IMR-90 (cell line): ENCODE measurements around the gene CTBP1. TPM values are rescaled to one million over a fixed set of nuclear protein-coding genes. Genes with fewer than 3 reads are reported as not detected.

Experiments used
- ATAC-seq: fragments of 200-7000 bp; cut with Tn5 transposase; 2 replicates; pipeline ENCODE4 v1.9.1; 2020; ENCODE audit warnings: low read depth, mild to moderate bottlenecking, moderate library complexity
- BruUV-seq: library from RNA; stranded (reverse); fragments of 400-500 nt; replicated peaks from 2 replicates; lab custom pipeline; 2021; lab: Mats Ljungman, UMichigan
- CTCF ChIA-PET: fragments of 300-600 bp; formaldehyde crosslinking; extraction: SDS; loops from one replicate; lab custom pipeline; 2021; ENCODE audit warnings: antibody characterized with exemption; lab: Yijun Ruan, JAX
- POLR2A ChIA-PET: fragments of 300-600 bp; sonication (Branson Sonifier 250); formaldehyde crosslinking; loops from one replicate; lab custom pipeline; 2022; ENCODE audit warnings: antibody characterized with exemption; ENCODE audit not compliant: unreplicated experiment; lab: Charles Lee
- DNase-seq: peaks from one replicate; pipeline ENCODE4 v3.0.0; 2013
- H2AFZ ChIP-seq: replicated peaks from 2 replicates; pipeline ENCODE3; 2013; ENCODE audit warnings: low read length, mild to moderate bottlenecking; ENCODE audit not compliant: poor library complexity
- H2AK5ac ChIP-seq: 2 replicates; pipeline ENCODE4 v1.6.1; 2013; ENCODE audit warnings: low read depth, low read length, inconsistent platforms
- H2AK9ac ChIP-seq: replicated peaks from 2 replicates; pipeline ENCODE3; 2013; ENCODE audit warnings: mild to moderate bottlenecking, low read depth, low read length, moderate library complexity; ENCODE audit not compliant: poor library complexity
- H2BK120ac ChIP-seq: 2 replicates; pipeline ENCODE4 v1.6.1; 2013; ENCODE audit warnings: low read depth, low read length, inconsistent platforms
- H2BK15ac ChIP-seq: 3 replicates; pipeline ENCODE4 v1.6.1; 2013; ENCODE audit warnings: low read depth, low read length, inconsistent platforms
- H2BK20ac ChIP-seq: 2 replicates; pipeline ENCODE4 v1.6.1; 2013; ENCODE audit warnings: low read depth, mild to moderate bottlenecking, inconsistent platforms, low read length, moderate library complexity
- H2BK5ac ChIP-seq: 2 replicates; pipeline ENCODE4 v1.6.1; 2013; ENCODE audit warnings: mild to moderate bottlenecking, low read depth, low read length, inconsistent platforms; ENCODE audit not compliant: poor library complexity, severe bottlenecking
- H3K14ac ChIP-seq: replicated peaks from 2 replicates; pipeline ENCODE4 v1.6.1; 2013; ENCODE audit warnings: low read depth, low read length, inconsistent platforms
- H3K18ac ChIP-seq: 2 replicates; pipeline ENCODE4 v1.6.1; 2013; ENCODE audit warnings: low read depth, low read length, control low read depth
- H3K23ac ChIP-seq: 2 replicates; pipeline ENCODE4 v1.6.1; 2013; ENCODE audit warnings: low read depth, low read length, inconsistent platforms
- H3K27ac ChIP-seq: 2 replicates; pipeline ENCODE4 v1.5.1; 2013; ENCODE audit warnings: mild to moderate bottlenecking, control low read depth, low read length; ENCODE audit not compliant: insufficient read depth
- H3K27me3 ChIP-seq: 2 replicates; pipeline ENCODE4 v1.6.1; 2013; ENCODE audit warnings: low read length; ENCODE audit not compliant: control insufficient read depth, insufficient read depth
- H3K36me3 ChIP-seq: 2 replicates; pipeline ENCODE4 v1.6.1; 2013; ENCODE audit warnings: low read length, mixed read lengths; ENCODE audit not compliant: control insufficient read depth, insufficient read depth
- H3K4ac ChIP-seq: 2 replicates; pipeline ENCODE4 v1.6.1; 2013; ENCODE audit warnings: low read depth, low read length, inconsistent platforms
- H3K4me1 ChIP-seq: 2 replicates; pipeline ENCODE4 v1.6.1; 2013; ENCODE audit warnings: low read length, mixed read lengths; ENCODE audit not compliant: control insufficient read depth, insufficient read depth
- H3K4me2 ChIP-seq: 2 replicates; pipeline ENCODE4 v1.6.1; 2013; ENCODE audit warnings: low read depth, mild to moderate bottlenecking, control low read depth, low read length, moderate library complexity
- H3K4me3 ChIP-seq: 2 replicates; pipeline ENCODE4 v1.5.1; 2013; ENCODE audit warnings: low read depth, mild to moderate bottlenecking, control low read depth, low read length, moderate library complexity; ENCODE audit not compliant: insufficient read depth
- H3K56ac ChIP-seq: 2 replicates; pipeline ENCODE4 v1.6.1; 2013; ENCODE audit warnings: low read length, inconsistent platforms; ENCODE audit not compliant: insufficient read depth; ENCODE audit errors: extremely low read depth
- H3K79me1 ChIP-seq, 2 experiments: 2 replicates each; pipeline ENCODE4 v1.6.1; 2013; ENCODE audit warnings: low read length in 2 of 2, inconsistent platforms in 1 of 2, low read depth in 1 of 2
- H3K9ac ChIP-seq: 2 replicates; pipeline ENCODE4 v1.6.1; 2013; ENCODE audit warnings: low read depth, low read length, control low read depth
- H3K9me1 ChIP-seq: 2 replicates; pipeline ENCODE4 v1.6.1; 2013; ENCODE audit warnings: low read length, inconsistent platforms; ENCODE audit not compliant: insufficient read depth
- H3K9me3 ChIP-seq: 2 replicates; pipeline ENCODE4 v1.6.1; 2013; ENCODE audit warnings: low read length; ENCODE audit not compliant: control insufficient read depth, insufficient read depth
- H4K20me1 ChIP-seq: 2 replicates; pipeline ENCODE4 v1.6.1; 2013; ENCODE audit warnings: low read length, inconsistent platforms; ENCODE audit not compliant: insufficient read depth
- H4K5ac ChIP-seq: 2 replicates; pipeline ENCODE4 v1.6.1; 2013; ENCODE audit warnings: mild to moderate bottlenecking, low read depth, low read length, control low read depth
- H4K8ac ChIP-seq, 2 experiments: 2 replicates each; pipeline ENCODE4 v1.6.1; 2013; ENCODE audit warnings: low read depth in 2 of 2, low read length in 2 of 2, control low read depth in 1 of 2, inconsistent platforms in 1 of 2
- H4K91ac ChIP-seq: 2 replicates; pipeline ENCODE4 v1.6.1; 2013; ENCODE audit warnings: low read depth, low read length, inconsistent platforms; ENCODE audit not compliant: insufficient read depth
- BHLHE40 ChIP-seq: fragments of 150-350 bp; IDR thresholded peaks from 2 replicates; pipeline ENCODE4 v1.6.1; 2016; ENCODE audit warnings: mild to moderate bottlenecking, low read depth, low read length
- CEBPB ChIP-seq: IDR thresholded peaks from 2 replicates; pipeline ENCODE4 v1.6.1; 2012; ENCODE audit warnings: low read depth, low read length, improper control_type of control experiment
- CHD1 ChIP-seq: IDR thresholded peaks from 2 replicates; pipeline ENCODE4 v1.6.1; 2012; ENCODE audit warnings: low read depth, low read length, improper control_type of control experiment
- CTCF ChIP-seq: conservative IDR thresholded peaks from 2 replicates; pipeline ENCODE4 v1.5.1; 2012; ENCODE audit warnings: mild to moderate bottlenecking, low read depth, low read length, improper control_type of control experiment
- FOS ChIP-seq: fragments of 150-350 bp; IDR thresholded peaks from 2 replicates; pipeline ENCODE4 v1.6.1; 2016; ENCODE audit warnings: low read depth, low read length
- MAFK ChIP-seq: IDR thresholded peaks from 2 replicates; pipeline ENCODE4 v1.6.1; 2012; ENCODE audit warnings: low read depth, low read length, improper control_type of control experiment
- MXI1 ChIP-seq: IDR thresholded peaks from 2 replicates; pipeline ENCODE4 v1.6.1; 2012; ENCODE audit warnings: low read depth, mild to moderate bottlenecking, low read length, moderate library complexity, borderline replicate concordance
- NFE2L2 ChIP-seq: fragments of 150-350 bp; IDR thresholded peaks from 2 replicates; pipeline ENCODE4 v1.6.1; 2016; ENCODE audit warnings: low read depth, mild to moderate bottlenecking, low read length
- POLR2A ChIP-seq: IDR thresholded peaks from 2 replicates; pipeline ENCODE4 v1.6.1; 2012; ENCODE audit warnings: mild to moderate bottlenecking, low read depth, low read length
- RAD21 ChIP-seq: IDR thresholded peaks from 2 replicates; pipeline ENCODE4 v1.6.1; 2012; ENCODE audit warnings: low read length, improper control_type of control experiment
- RCOR1 ChIP-seq: IDR thresholded peaks from 2 replicates; pipeline ENCODE4 v1.6.1; 2012; ENCODE audit warnings: mild to moderate bottlenecking, low read length, improper control_type of control experiment; ENCODE audit not compliant: insufficient replicate concordance
- RFX5 ChIP-seq: IDR thresholded peaks from 2 replicates; pipeline ENCODE4 v1.8.0; 2012; ENCODE audit warnings: low read depth, mild to moderate bottlenecking, low read length, moderate library complexity
- SMC3 ChIP-seq: fragments of 150-350 bp; IDR thresholded peaks from 2 replicates; pipeline ENCODE4 v1.6.1; 2016; ENCODE audit warnings: low read depth, mild to moderate bottlenecking, antibody characterized with exemption, low read length, moderate library complexity
- USF2 ChIP-seq: fragments of 150-350 bp; IDR thresholded peaks from 2 replicates; pipeline ENCODE4 v1.6.1; 2017; ENCODE audit warnings: mild to moderate bottlenecking, antibody characterized with exemption, low read length, low read depth
- WGBS, 2 experiments: methylation state at CpG; one replicate each; pipeline versions ENCODE4 v1.1.5 to v1.1.7; 2013; ENCODE audit warnings: missing lambda C conversion rate in 2 of 2; ENCODE audit not compliant: insufficient read length in 1 of 2; ENCODE audit errors: extremely low coverage in 2 of 2; 5-methylcytosine and 5-hydroxymethylcytosine counted together
- dilution Hi-C: fragments of 300-500 bp; cut with HindIII; formaldehyde crosslinking; loops from one replicate; pipeline ENCODE4 v1.14.3; 2018; ENCODE audit warnings: low sequenced_read_pairs; ENCODE audit not compliant: unreplicated experiment
- in situ Hi-C: fragments of 300-500 bp; cut with MboI; formaldehyde crosslinking; loops from 3 replicates; pipeline ENCODE4 v1.14.3; 2019; ENCODE audit warnings: low sequenced_read_pairs, inconsistent platforms, mixed read lengths
- intact Hi-C: fragments of 100-400 bp; cut with micrococcal nuclease; formaldehyde crosslinking; loops from 2 replicates; pipeline ENCODE4 v1.10.0; 2022
- polyA plus RNA-seq, 3 experiments: library from polyadenylated mRNA; depleted of rRNA; stranded (reverse); fragments of >200 nt; gene quantifications; 2 replicates each; pipeline ENCODE4 v1.2.3, GENCODE V29; 2012; ENCODE audit warnings: low replicate concordance in 1 of 3
- total RNA-seq: library from RNA; depleted of rRNA; stranded (reverse); fragments of >200 nt; gene quantifications from 2 replicates; pipeline ENCODE4 v1.2.3, GENCODE V29; 2012

Gene CTBP1
- total and polyA plus RNA-seq, 2 of the 4 experiments (the other 2 are of a cell fraction) = 147 to 212 TPM

- dilution Hi-C loops = no loop called here
- Histone ChIP-seq H2AFZ (peak overlapping the region; percentile 93), H2BK20ac (0 out of 2 replicates have a peak overlapping the region, but pooled peaks have one; percentile 4), H3K9me1 (peaks cover 3% of the 10 kb centered on the region; the same call in 1 of the 2 replicates), H4K5ac (peak overlapping the region; percentile 16; the same call in 1 of the 2 replicates), H3K4me1 (peaks cover 8% of the 10 kb centered on the region; the same call in 1 of the 2 replicates), H3K14ac (peak overlapping the region; percentile 25), H3K9ac (no peak overlapping the region), H3K23ac (peak overlapping the region; percentile 29; the same call in 1 of the 2 replicates), H3K79me1 (peaks cover 0 to 5% of the 10 kb centered on the region in 2 experiments; a peak in 1 of 4 replicates), H4K91ac (peak overlapping the region; percentile 43; the same call in 1 of the 2 replicates), H3K4ac (peak overlapping the region; percentile 65), H2BK5ac (no peak overlapping the region), H3K56ac (no peak overlapping the region), H3K9me3 (peaks cover 3% of the 10 kb centered on the region; the same call in 1 of the 2 replicates), H4K20me1 (no peaks in the 10 kb centered on the region), H2AK5ac (peak overlapping the region; percentile 73; the same call in 1 of the 2 replicates), H4K8ac (peak overlapping the region in 1 of 2 experiments; percentile 78; a peak in 2 of 4 replicates), H2BK15ac (peak overlapping the region; percentile 16; the same call in 1 of the 3 replicates), H3K27ac (peak overlapping the region; percentile 4), H2BK120ac (peak overlapping the region; percentile 79), H3K18ac (peak overlapping the region; percentile 4), H3K4me3 (peak overlapping the region; percentile 32), H3K36me3 (peaks cover 22% of the 10 kb centered on the region; the same call in 1 of the 2 replicates), H3K4me2 (peak overlapping the region; percentile 49), H3K27me3 (no peaks in the 10 kb centered on the region), H2AK9ac (peak overlapping the region; percentile 88)
- in situ Hi-C loops = loop anchor here (5.0 to 25.0 kb wide), 2 partner anchors 55 to 470 kb away; no protein-coding TSS in a partner anchor
- ATAC-seq = peak; percentile 96
- intact Hi-C loops = loop anchor here (1.0 to 5.0 kb wide), 4 partner anchors 35 to 100 kb away; no protein-coding TSS in a partner anchor
- WGBS, 2 experiments = 19% methylated on average over 34 of the region's 51 CpGs; no CpG with 5 or more reads in 1 of the 2 experiments
- BruUV-seq = TSS peak; percentile 60
- ChIA-PET POLR2A (no interaction called here), CTCF (interaction anchor here (0.6 kb wide), 1 partner anchor 35 kb away, joined by 3 read pairs; no protein-coding TSS in a partner anchor)
- peak; percentile 79 for DNase-seq
- TF ChIP-seq POLR2A (no peak), MXI1 (no peak), SMC3 (peak; percentile 93), USF2 (no peak), RCOR1 (no peak), CTCF (peak; percentile 88), BHLHE40 (no peak), FOS (no peak), RAD21 (peak; percentile 87), NFE2L2 (no peak), RFX5 (no peak), MAFK (no peak), CHD1 (no peak), CEBPB (peak; percentile 52; the same call in 1 of the 2 replicates)
Observed at GRCh38 chr4:1167244-1167949, 81.5 kb downstream of the CTBP1 start.
